Glutamatergic neuron (in vitro differentiated cells): ENCODE results near the gene ERGIC1. TPM values are rescaled to one million over a fixed set of nuclear protein-coding genes. Genes with fewer than 3 reads are reported as not detected.
A peak's percentile ranks its signal among the peaks of the same experiment; 100 is the strongest.

ENCODE experiments used
- DNase-seq: peaks from one replicate; pipeline ENCODE4 v3.0.0; 2022
- H3K27ac Mint-ChIP-seq: one replicate; pipeline ENCODE4 v1.8.0; 2020; ENCODE audit warnings: mild to moderate bottlenecking, mixed read lengths, inconsistent platforms; ENCODE audit not compliant: unreplicated experiment
- H3K27me3 Mint-ChIP-seq: one replicate; pipeline ENCODE4 v1.8.0; 2020; ENCODE audit warnings: mild to moderate bottlenecking, moderate library complexity, mixed read lengths, inconsistent platforms; ENCODE audit not compliant: unreplicated experiment
- H3K36me3 Mint-ChIP-seq: one replicate; pipeline ENCODE4 v1.8.0; 2020; ENCODE audit warnings: mild to moderate bottlenecking, mixed read lengths, inconsistent platforms; ENCODE audit not compliant: unreplicated experiment
- H3K4me1 Mint-ChIP-seq: one replicate; pipeline ENCODE4 v1.8.0; 2020; ENCODE audit warnings: mild to moderate bottlenecking, low read depth, mixed read lengths, inconsistent platforms; ENCODE audit not compliant: unreplicated experiment
- H3K4me3 Mint-ChIP-seq: one replicate; pipeline ENCODE4 v1.8.0; 2020; ENCODE audit warnings: mild to moderate bottlenecking, mixed read lengths, inconsistent platforms; ENCODE audit not compliant: unreplicated experiment
- H3K9me3 Mint-ChIP-seq: one replicate; pipeline ENCODE4 v1.8.0; 2020; ENCODE audit warnings: mild to moderate bottlenecking, moderate library complexity, mixed read lengths, inconsistent platforms; ENCODE audit not compliant: unreplicated experiment
- CTCF ChIP-seq: fragments of 200-600 bp; sonication (generic); IDR thresholded peaks from one replicate; pipeline ENCODE4 v1.5.0; 2021; ENCODE audit not compliant: partially characterized antibody, unreplicated experiment
- total RNA-seq: library from RNA; stranded (reverse); fragmentation: NEBNext Ultra II Directional; extraction: Animal tissue kit (Norgen Biotek cat#: 25700); gene quantifications from one replicate; pipeline ENCODE4 v1.2.1, GENCODE V29; 2021; ENCODE audit not compliant: unreplicated experiment

ERGIC1 gene
- total RNA-seq, 1 donor from 2014 or later = 76.2 TPM

- peaks cover 12% of the 10 kb centered on the region for H3K27me3 Mint-ChIP-seq
- H3K4me1 Mint-ChIP-seq = peaks cover 9% of the 10 kb centered on the region
- peak overlapping the region; percentile 23 for H3K27ac Mint-ChIP-seq
- no peak for DNase-seq
- TF ChIP-seq CTCF = no peak
- H3K36me3 Mint-ChIP-seq = no peaks in the 10 kb centered on the region
- H3K4me3 Mint-ChIP-seq = peak overlapping the region; percentile 44
- H3K9me3 Mint-ChIP-seq = peaks cover 11% of the 10 kb centered on the region
Observed at GRCh38 chr5:172957458-172957857, 123.4 kb downstream of the ERGIC1 start.

GRCh38 chr5:172958331-172959046, 124.4 kb downstream of the ERGIC1 start:
- peaks cover 12% of the 10 kb centered on the region for H3K27me3 Mint-ChIP-seq
- peak overlapping the region; percentile 86 for H3K27ac Mint-ChIP-seq
- H3K4me1 Mint-ChIP-seq = peaks cover 9% of the 10 kb centered on the region
- no peaks in the 10 kb centered on the region for H3K36me3 Mint-ChIP-seq
- peak overlapping the region; percentile 97 for H3K4me3 Mint-ChIP-seq
- DNase-seq = peak; percentile 77
- TF ChIP-seq CTCF = no peak
- peaks cover 11% of the 10 kb centered on the region for H3K9me3 Mint-ChIP-seq

- no peak for DNase-seq
- TF ChIP-seq CTCF = no peak
- H3K36me3 Mint-ChIP-seq = peaks cover under 1% of the 10 kb centered on the region
- H3K9me3 Mint-ChIP-seq = peaks cover 6% of the 10 kb centered on the region
- H3K4me3 Mint-ChIP-seq = peak overlapping the region; percentile 97
- H3K27me3 Mint-ChIP-seq = peaks cover 10% of the 10 kb centered on the region
- peaks cover 5% of the 10 kb centered on the region for H3K4me1 Mint-ChIP-seq
- peak overlapping the region; percentile 93 for H3K27ac Mint-ChIP-seq
Observed at GRCh38 chr5:172959824-172960799, 126.1 kb downstream of the ERGIC1 start.

- Mint-ChIP-seq H3K9me3 (no peaks in the 10 kb centered on the region), H3K27me3 (peaks cover 4% of the 10 kb centered on the region), H3K4me3 (no peak overlapping the region), H3K36me3 (peaks cover 7% of the 10 kb centered on the region), H3K4me1 (no peaks in the 10 kb centered on the region), H3K27ac (no peak overlapping the region)
- no peak for TF ChIP-seq CTCF
- no peak for DNase-seq
Observed at GRCh38 chr5:172969921-172970320, 135.9 kb downstream of the ERGIC1 start.
